Measurements from ENCODE around the gene ASH1L. TPM values are rescaled to one million over a fixed set of nuclear protein-coding genes. Genes with fewer than 3 reads are reported as not detected.

Gene ASH1L
- total and polyA plus RNA-seq, 2 experiments from 2014 or later, result 14.5 to 30.6 TPM

GRCh38 chr1:155326631-155327037 lies 236.0 kb downstream of the ASH1L start:
- H3K4me3 ChIP-seq, result no peak overlapping the region
- 96% methylated on average over 7 of the region's 7 CpGs for WGBS (ENCODE audit: low lambda C conversion rate, missing lambda C conversion rate)

GRCh38 chr1:155326020-155326526 lies 236.5 kb downstream of the ASH1L start:
- WGBS (ENCODE audit: low lambda C conversion rate, missing lambda C conversion rate), result 93% methylated on average over 6 of the region's 6 CpGs

More at GRCh38 chr1:155326631-155327037, 236.0 kb downstream of the ASH1L start:
- DNase-seq (ENCODE audit: low spot score), result no peak
- H3K9me2 ChIP-seq (replicated peaks; ENCODE audit: insufficient read depth), result no peaks in the 10 kb centered on the region
- peaks cover 9% of the 10 kb centered on the region for H4K20me1 ChIP-seq (ENCODE audit: insufficient read depth, poor library complexity, severe bottlenecking)
- peaks cover 16% of the 10 kb centered on the region for H3K4me1 ChIP-seq (ENCODE audit: insufficient read depth)
- no peak overlapping the region for H3K27ac ChIP-seq
- H3K79me2 ChIP-seq, result peaks cover 25% of the 10 kb centered on the region
- H2AFZ ChIP-seq, result no peak overlapping the region
- no peak overlapping the region for H3K4me2 ChIP-seq
- no peaks in the 10 kb centered on the region for H3K27me3 ChIP-seq
- no peaks in the 10 kb centered on the region for H3K36me3 ChIP-seq (replicated peaks; ENCODE audit: insufficient read depth, low read depth)
- TF ChIP-seq CTCF (IDR thresholded peaks at IDR 0.05; ENCODE audit: poor library complexity) (no peak), EZH2phosphoT487 (IDR thresholded peaks at IDR 0.05; ENCODE audit: low read depth, severe bottlenecking, unreplicated experiment) (no peak), EZH2 (IDR thresholded peaks at IDR 0.05; ENCODE audit: borderline replicate concordance) (no peak)
- no peaks in the 10 kb centered on the region for H3K9me3 ChIP-seq (ENCODE audit: low read depth)

GRCh38 chr1:155325603-155325893 lies 237.1 kb downstream of the ASH1L start:
- no peaks in the 10 kb centered on the region for H3K9me3 ChIP-seq (ENCODE audit: low read depth)
- no peaks in the 10 kb centered on the region for H3K9me2 ChIP-seq (replicated peaks; ENCODE audit: insufficient read depth)
- peaks cover 21% of the 10 kb centered on the region for H3K4me1 ChIP-seq (ENCODE audit: insufficient read depth)
- H3K4me2 ChIP-seq, result peak overlapping the region; percentile 87
- no peaks in the 10 kb centered on the region for H3K27me3 ChIP-seq
- H2AFZ ChIP-seq, result no peak overlapping the region
- no peaks in the 10 kb centered on the region for H3K36me3 ChIP-seq (replicated peaks; ENCODE audit: insufficient read depth, low read depth)
- H3K27ac ChIP-seq, result peak overlapping the region; percentile 76
- TF ChIP-seq EZH2 (IDR thresholded peaks at IDR 0.05; ENCODE audit: borderline replicate concordance), result no peak
- no peak for TF ChIP-seq CTCF (IDR thresholded peaks at IDR 0.05; ENCODE audit: poor library complexity)
- TF ChIP-seq EZH2phosphoT487 (IDR thresholded peaks at IDR 0.05; ENCODE audit: low read depth, severe bottlenecking, unreplicated experiment), result no peak
- H4K20me1 ChIP-seq (ENCODE audit: insufficient read depth, poor library complexity, severe bottlenecking), result peaks cover 11% of the 10 kb centered on the region
- WGBS (ENCODE audit: low lambda C conversion rate, missing lambda C conversion rate), result 54% methylated on average over 6 of the region's 6 CpGs
- peak overlapping the region; percentile 97 for H3K4me3 ChIP-seq
- peaks cover 25% of the 10 kb centered on the region for H3K79me2 ChIP-seq
- DNase-seq (ENCODE audit: low spot score), result no peak

More at GRCh38 chr1:155326020-155326526, 236.5 kb downstream of the ASH1L start:
- peaks cover 25% of the 10 kb centered on the region for H3K79me2 ChIP-seq
- H3K4me2 ChIP-seq, result peak overlapping the region; percentile 87
- H2AFZ ChIP-seq, result no peak overlapping the region
- H3K9me3 ChIP-seq (ENCODE audit: low read depth), result no peaks in the 10 kb centered on the region
- DNase-seq (ENCODE audit: low spot score), result no peak
- no peaks in the 10 kb centered on the region for H3K36me3 ChIP-seq (replicated peaks; ENCODE audit: insufficient read depth, low read depth)
- no peaks in the 10 kb centered on the region for H3K9me2 ChIP-seq (replicated peaks; ENCODE audit: insufficient read depth)
- H3K27me3 ChIP-seq, result no peaks in the 10 kb centered on the region
- H3K4me1 ChIP-seq (ENCODE audit: insufficient read depth), result peaks cover 21% of the 10 kb centered on the region
- peaks cover 11% of the 10 kb centered on the region for H4K20me1 ChIP-seq (ENCODE audit: insufficient read depth, poor library complexity, severe bottlenecking)
- TF ChIP-seq CTCF (IDR thresholded peaks at IDR 0.05; ENCODE audit: poor library complexity) (no peak), EZH2phosphoT487 (IDR thresholded peaks at IDR 0.05; ENCODE audit: low read depth, severe bottlenecking, unreplicated experiment) (no peak), EZH2 (IDR thresholded peaks at IDR 0.05; ENCODE audit: borderline replicate concordance) (no peak)
- H3K27ac ChIP-seq, result no peak overlapping the region
- H3K4me3 ChIP-seq, result no peak overlapping the region

Measured in hepatocyte (in vitro differentiated cells).